ENCODE data around the gene MYO1F. TPM values are rescaled to one million over a fixed set of nuclear protein-coding genes. Genes with fewer than 3 reads are reported as not detected.
A peak's percentile ranks its signal among the peaks of the same experiment; 100 is the strongest.

MYO1F gene
- polyA plus RNA-seq, 3 donors = 121 to 707 (median 197) TPM

DNA sequence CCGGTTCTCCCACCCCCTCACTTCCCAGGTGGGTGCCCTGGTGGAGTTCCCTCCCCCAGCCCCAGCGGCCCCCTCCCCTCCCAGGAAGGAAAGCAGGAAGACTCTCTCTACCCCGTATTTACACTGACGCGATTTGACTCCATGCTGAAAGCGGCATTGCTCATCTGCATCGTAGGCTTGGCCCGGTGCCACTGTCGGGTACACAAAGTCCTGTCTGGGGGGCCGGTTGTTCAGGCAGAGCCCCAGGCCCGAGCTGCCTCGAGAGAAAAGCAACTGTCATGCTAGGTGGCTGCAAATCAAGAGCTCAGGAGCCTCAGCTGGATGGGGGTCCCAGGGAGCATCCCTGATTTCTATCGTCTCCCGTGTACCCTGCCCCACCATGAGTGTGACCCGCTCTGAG, 18.4 kb upstream of the MYO1F start:
- H3K4me2 ChIP-seq (replicated peaks; ENCODE audit: extremely low read depth, low read length, poor library complexity, severe bottlenecking) = no peak overlapping the region
- Mint-ChIP-seq H3K27me3 (ENCODE audit: low read depth in 3 of 3) (peaks cover 29 to 36% (median 31%) of the 10 kb centered on the region in 3 donors), H3K36me3 (peaks cover 4 to 10% of the 10 kb centered on the region in 2 donors), H3K4me3 (no peak overlapping the region), H3K9me3 (peaks cover 22 to 39% (median 34%) of the 10 kb centered on the region in 7 donors), H3K4me1 (peaks cover 15% of the 10 kb centered on the region), H3K27ac (no peak overlapping the region)
- no peak overlapping the region for H3K4me3 ChIP-seq (replicated peaks in 1 of 3; ENCODE audit: low read depth in 2 of 3, low read length in 3 of 3)
- H3K4me1 ChIP-seq (ENCODE audit: control insufficient read depth in 1 of 2, insufficient read depth in 2 of 2, low read length in 2 of 2) = peaks cover 15% of the 10 kb centered on the region in 2 donors
- TF ChIP-seq, protein P1, sequence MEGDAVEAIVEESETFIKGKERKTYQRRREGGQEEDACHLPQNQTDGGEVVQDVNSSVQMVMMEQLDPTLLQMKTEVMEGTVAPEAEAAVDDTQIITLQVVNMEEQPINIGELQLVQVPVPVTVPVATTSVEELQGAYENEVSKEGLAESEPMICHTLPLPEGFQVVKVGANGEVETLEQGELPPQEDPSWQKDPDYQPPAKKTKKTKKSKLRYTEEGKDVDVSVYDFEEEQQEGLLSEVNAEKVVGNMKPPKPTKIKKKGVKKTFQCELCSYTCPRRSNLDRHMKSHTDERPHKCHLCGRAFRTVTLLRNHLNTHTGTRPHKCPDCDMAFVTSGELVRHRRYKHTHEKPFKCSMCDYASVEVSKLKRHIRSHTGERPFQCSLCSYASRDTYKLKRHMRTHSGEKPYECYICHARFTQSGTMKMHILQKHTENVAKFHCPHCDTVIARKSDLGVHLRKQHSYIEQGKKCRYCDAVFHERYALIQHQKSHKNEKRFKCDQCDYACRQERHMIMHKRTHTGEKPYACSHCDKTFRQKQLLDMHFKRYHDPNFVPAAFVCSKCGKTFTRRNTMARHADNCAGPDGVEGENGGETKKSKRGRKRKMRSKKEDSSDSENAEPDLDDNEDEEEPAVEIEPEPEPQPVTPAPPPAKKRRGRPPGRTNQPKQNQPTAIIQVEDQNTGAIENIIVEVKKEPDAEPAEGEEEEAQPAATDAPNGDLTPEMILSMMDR (IDR thresholded peaks at IDR 0.05) = no peak
- H3K27ac ChIP-seq (ENCODE audit: low read depth in 1 of 2, low read length in 2 of 2) = no peak overlapping the region
- no peak overlapping the region for H3K9ac ChIP-seq (ENCODE audit: insufficient read depth, low read length, poor library complexity, severe bottlenecking)
- no peak for DNase-seq
- H3K9me3 ChIP-seq (replicated peaks in 1 of 2; ENCODE audit: control insufficient read depth in 1 of 2, insufficient read depth in 1 of 2, low read length in 2 of 2) = peaks cover 26 to 43% of the 10 kb centered on the region in 2 donors
- no peaks in the 10 kb centered on the region for H3K79me2 ChIP-seq (ENCODE audit: insufficient read depth, low read length)
- 92% methylated on average over 12 of the region's 15 CpGs for WGBS (ENCODE audit: insufficient coverage)
- no peaks in the 10 kb centered on the region for H4K20me1 ChIP-seq (ENCODE audit: insufficient read depth, low read length)
- H3K36me3 ChIP-seq (replicated peaks in 1 of 2; ENCODE audit: control insufficient read depth in 1 of 2, insufficient read depth in 2 of 2, low read length in 2 of 2) = no peaks in the 10 kb centered on the region
- intact Hi-C loops (cut with micrococcal nuclease) = no loop called here
- peaks cover 4 to 31% of the 10 kb centered on the region in 2 donors for H3K27me3 ChIP-seq (ENCODE audit: control insufficient read depth in 2 of 2, insufficient read depth in 2 of 2, low read length in 2 of 2)
- no peak overlapping the region for H2AFZ ChIP-seq (ENCODE audit: insufficient read depth, low read depth, low read length, poor library complexity, severe bottlenecking)

DNA sequence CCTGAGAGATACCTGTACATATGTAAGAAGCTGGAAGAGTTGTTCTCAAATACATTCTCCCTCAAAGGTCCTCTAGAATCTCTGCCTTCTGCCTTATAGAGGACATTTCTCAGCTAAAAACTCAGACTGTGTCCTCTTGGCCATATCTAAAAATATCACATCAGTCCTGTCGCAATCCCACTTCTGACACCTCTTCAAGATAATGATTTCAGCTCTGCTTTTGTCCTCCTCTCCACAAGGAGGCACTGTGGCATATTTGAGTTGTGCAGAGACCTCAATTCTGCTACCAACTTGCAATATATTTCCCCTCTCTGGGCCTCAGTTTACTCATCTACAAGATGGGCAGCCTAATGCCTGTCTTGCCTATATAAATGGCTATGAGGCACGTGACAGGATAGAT, 16.7 kb upstream of the MYO1F start:
- Mint-ChIP-seq H3K9me3 (peaks cover 22 to 38% (median 33%) of the 10 kb centered on the region in 7 donors), H3K4me3 (peak overlapping the region in 1 of 2 donors; percentile 57), H3K27me3 (ENCODE audit: low read depth in 3 of 3) (peaks cover 28 to 39% (median 33%) of the 10 kb centered on the region in 3 donors), H3K4me1 (peaks cover 15% of the 10 kb centered on the region), H3K27ac (no peak overlapping the region), H3K36me3 (peaks cover 4 to 10% of the 10 kb centered on the region in 2 donors)
- Histone ChIP-seq H3K4me3 (replicated peaks in 1 of 3; ENCODE audit: low read depth in 2 of 3, low read length in 3 of 3) (no peak overlapping the region), H3K4me1 (ENCODE audit: control insufficient read depth in 1 of 2, insufficient read depth in 2 of 2, low read length in 2 of 2) (peaks cover 15% of the 10 kb centered on the region in 2 donors), H3K79me2 (ENCODE audit: insufficient read depth, low read length) (no peaks in the 10 kb centered on the region), H3K27me3 (ENCODE audit: control insufficient read depth in 2 of 2, insufficient read depth in 2 of 2, low read length in 2 of 2) (peaks cover 4 to 31% of the 10 kb centered on the region in 2 donors), H2AFZ (ENCODE audit: insufficient read depth, low read depth, low read length, poor library complexity, severe bottlenecking) (no peak overlapping the region), H3K9ac (ENCODE audit: insufficient read depth, low read length, poor library complexity, severe bottlenecking) (no peak overlapping the region), H3K4me2 (replicated peaks; ENCODE audit: extremely low read depth, low read length, poor library complexity, severe bottlenecking) (no peak overlapping the region), H3K36me3 (replicated peaks in 1 of 2; ENCODE audit: control insufficient read depth in 1 of 2, insufficient read depth in 2 of 2, low read length in 2 of 2) (no peaks in the 10 kb centered on the region), H4K20me1 (ENCODE audit: insufficient read depth, low read length) (no peaks in the 10 kb centered on the region), H3K9me3 (replicated peaks in 1 of 2; ENCODE audit: control insufficient read depth in 1 of 2, insufficient read depth in 1 of 2, low read length in 2 of 2) (peaks cover 26 to 43% of the 10 kb centered on the region in 2 donors), H3K27ac (ENCODE audit: low read depth in 1 of 2, low read length in 2 of 2) (no peak overlapping the region)
- WGBS (ENCODE audit: insufficient coverage) = 92% methylated on average over 1 of the region's 2 CpGs
- TF ChIP-seq, protein P1 (IDR thresholded peaks at IDR 0.05) = no peak
- DNase-seq = no peak
- intact Hi-C loops (cut with micrococcal nuclease) = no loop called here

Data from CD14-positive monocyte (primary cell).